ENCODE data around the gene PARVA. TPM values are rescaled to one million over a fixed set of nuclear protein-coding genes. Genes with fewer than 3 reads are reported as not detected.

Gene PARVA
- total RNA-seq, 1 experiment from 2014 or later, result 10.4 TPM

DNA sequence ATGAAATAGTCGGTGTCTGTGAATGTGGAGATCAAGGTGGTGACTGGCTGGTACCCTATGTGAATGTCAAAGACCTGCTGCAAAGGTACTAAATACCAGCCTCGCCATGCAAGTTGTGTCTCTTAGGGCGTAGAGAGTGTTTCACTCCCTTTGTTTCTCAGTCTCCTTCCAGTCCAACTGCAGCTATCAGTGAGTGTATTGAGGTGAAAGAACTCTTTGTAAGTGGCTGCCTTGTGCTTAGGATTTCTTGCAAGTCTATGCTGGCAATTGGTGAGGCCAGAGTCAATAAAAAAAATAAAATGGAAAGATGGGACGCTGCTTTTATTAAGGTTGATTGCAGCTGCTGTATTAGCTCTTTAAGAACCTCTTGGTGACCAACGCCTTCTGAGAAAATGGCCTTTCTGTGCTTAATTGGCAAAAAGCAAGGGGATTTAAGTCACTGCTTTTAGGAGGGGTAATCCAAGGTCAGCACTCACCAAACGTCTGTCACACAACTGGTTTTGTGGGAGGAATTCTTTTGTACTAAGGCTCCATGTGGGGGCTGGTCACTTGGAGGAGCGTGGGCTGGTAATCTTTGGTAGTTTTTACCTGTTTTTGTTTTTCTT lies 95.1 kb downstream of the PARVA start:
- ChIA-PET POLR2A (no interaction called here), CTCF (interaction anchor here (0.6 to 1.0 kb wide), 2 partner anchors 141 to 247 kb away, joined by 5 to 6 read pairs; no protein-coding TSS in a partner anchor)
- Mint-ChIP-seq H3K36me3 (no peaks in the 10 kb centered on the region), H3K4me3 (no peak overlapping the region), H3K4me1 (peaks cover 29% of the 10 kb centered on the region), H3K27me3 (ENCODE audit: low read depth) (no peaks in the 10 kb centered on the region), H3K27ac (no peak overlapping the region), H3K9me3 (no peaks in the 10 kb centered on the region)
- no peak for ATAC-seq
- no peak for TF ChIP-seq FOXJ3 (CRISPR knock-in tag; IDR thresholded peaks at IDR 0.05; ENCODE audit: borderline replicate concordance)
- TF ChIP-seq, protein P1, sequence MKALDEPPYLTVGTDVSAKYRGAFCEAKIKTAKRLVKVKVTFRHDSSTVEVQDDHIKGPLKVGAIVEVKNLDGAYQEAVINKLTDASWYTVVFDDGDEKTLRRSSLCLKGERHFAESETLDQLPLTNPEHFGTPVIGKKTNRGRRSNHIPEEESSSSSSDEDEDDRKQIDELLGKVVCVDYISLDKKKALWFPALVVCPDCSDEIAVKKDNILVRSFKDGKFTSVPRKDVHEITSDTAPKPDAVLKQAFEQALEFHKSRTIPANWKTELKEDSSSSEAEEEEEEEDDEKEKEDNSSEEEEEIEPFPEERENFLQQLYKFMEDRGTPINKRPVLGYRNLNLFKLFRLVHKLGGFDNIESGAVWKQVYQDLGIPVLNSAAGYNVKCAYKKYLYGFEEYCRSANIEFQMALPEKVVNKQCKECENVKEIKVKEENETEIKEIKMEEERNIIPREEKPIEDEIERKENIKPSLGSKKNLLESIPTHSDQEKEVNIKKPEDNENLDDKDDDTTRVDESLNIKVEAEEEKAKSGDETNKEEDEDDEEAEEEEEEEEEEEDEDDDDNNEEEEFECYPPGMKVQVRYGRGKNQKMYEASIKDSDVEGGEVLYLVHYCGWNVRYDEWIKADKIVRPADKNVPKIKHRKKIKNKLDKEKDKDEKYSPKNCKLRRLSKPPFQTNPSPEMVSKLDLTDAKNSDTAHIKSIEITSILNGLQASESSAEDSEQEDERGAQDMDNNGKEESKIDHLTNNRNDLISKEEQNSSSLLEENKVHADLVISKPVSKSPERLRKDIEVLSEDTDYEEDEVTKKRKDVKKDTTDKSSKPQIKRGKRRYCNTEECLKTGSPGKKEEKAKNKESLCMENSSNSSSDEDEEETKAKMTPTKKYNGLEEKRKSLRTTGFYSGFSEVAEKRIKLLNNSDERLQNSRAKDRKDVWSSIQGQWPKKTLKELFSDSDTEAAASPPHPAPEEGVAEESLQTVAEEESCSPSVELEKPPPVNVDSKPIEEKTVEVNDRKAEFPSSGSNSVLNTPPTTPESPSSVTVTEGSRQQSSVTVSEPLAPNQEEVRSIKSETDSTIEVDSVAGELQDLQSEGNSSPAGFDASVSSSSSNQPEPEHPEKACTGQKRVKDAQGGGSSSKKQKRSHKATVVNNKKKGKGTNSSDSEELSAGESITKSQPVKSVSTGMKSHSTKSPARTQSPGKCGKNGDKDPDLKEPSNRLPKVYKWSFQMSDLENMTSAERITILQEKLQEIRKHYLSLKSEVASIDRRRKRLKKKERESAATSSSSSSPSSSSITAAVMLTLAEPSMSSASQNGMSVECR (CRISPR knock-in tag; IDR thresholded peaks at IDR 0.05; ENCODE audit: borderline replicate concordance), result no peak
- TF ChIP-seq, protein P2, sequence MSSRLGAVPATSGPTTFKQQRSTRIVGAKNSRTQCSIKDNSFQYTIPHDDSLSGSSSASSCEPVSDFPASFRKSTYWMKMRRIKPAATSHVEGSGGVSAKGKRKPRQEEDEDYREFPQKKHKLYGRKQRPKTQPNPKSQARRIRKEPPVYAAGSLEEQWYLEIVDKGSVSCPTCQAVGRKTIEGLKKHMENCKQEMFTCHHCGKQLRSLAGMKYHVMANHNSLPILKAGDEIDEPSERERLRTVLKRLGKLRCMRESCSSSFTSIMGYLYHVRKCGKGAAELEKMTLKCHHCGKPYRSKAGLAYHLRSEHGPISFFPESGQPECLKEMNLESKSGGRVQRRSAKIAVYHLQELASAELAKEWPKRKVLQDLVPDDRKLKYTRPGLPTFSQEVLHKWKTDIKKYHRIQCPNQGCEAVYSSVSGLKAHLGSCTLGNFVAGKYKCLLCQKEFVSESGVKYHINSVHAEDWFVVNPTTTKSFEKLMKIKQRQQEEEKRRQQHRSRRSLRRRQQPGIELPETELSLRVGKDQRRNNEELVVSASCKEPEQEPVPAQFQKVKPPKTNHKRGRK (CRISPR knock-in tag; IDR thresholded peaks at IDR 0.05; ENCODE audit: borderline replicate concordance), result no peak
- TF ChIP-seq EMX1 (CRISPR knock-in tag; IDR thresholded peaks at IDR 0.05), result no peak
- no peak for TF ChIP-seq CBFB (CRISPR knock-in tag; IDR thresholded peaks at IDR 0.05; ENCODE audit: low read depth)
- TF ChIP-seq RORB (CRISPR knock-in tag; IDR thresholded peaks at IDR 0.05), result no peak
- TF ChIP-seq NR3C1 (CRISPR knock-in tag; conservative IDR thresholded peaks at IDR 0.05; ENCODE audit: low read depth), result no peak
- no peak for TF ChIP-seq ZNF671 (CRISPR knock-in tag; IDR thresholded peaks at IDR 0.05)
- TF ChIP-seq, protein P3, sequence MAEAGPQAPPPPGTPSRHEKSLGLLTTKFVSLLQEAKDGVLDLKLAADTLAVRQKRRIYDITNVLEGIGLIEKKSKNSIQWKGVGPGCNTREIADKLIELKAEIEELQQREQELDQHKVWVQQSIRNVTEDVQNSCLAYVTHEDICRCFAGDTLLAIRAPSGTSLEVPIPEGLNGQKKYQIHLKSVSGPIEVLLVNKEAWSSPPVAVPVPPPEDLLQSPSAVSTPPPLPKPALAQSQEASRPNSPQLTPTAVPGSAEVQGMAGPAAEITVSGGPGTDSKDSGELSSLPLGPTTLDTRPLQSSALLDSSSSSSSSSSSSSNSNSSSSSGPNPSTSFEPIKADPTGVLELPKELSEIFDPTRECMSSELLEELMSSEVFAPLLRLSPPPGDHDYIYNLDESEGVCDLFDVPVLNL (CRISPR knock-in tag; IDR thresholded peaks at IDR 0.05; ENCODE audit: borderline replicate concordance, low read depth), result no peak
- TF ChIP-seq TP53 (CRISPR knock-in tag; IDR thresholded peaks at IDR 0.05), result no peak
- TF ChIP-seq NFE2L1 (CRISPR knock-in tag; IDR thresholded peaks at IDR 0.05), result no peak
- TF ChIP-seq, protein P4, sequence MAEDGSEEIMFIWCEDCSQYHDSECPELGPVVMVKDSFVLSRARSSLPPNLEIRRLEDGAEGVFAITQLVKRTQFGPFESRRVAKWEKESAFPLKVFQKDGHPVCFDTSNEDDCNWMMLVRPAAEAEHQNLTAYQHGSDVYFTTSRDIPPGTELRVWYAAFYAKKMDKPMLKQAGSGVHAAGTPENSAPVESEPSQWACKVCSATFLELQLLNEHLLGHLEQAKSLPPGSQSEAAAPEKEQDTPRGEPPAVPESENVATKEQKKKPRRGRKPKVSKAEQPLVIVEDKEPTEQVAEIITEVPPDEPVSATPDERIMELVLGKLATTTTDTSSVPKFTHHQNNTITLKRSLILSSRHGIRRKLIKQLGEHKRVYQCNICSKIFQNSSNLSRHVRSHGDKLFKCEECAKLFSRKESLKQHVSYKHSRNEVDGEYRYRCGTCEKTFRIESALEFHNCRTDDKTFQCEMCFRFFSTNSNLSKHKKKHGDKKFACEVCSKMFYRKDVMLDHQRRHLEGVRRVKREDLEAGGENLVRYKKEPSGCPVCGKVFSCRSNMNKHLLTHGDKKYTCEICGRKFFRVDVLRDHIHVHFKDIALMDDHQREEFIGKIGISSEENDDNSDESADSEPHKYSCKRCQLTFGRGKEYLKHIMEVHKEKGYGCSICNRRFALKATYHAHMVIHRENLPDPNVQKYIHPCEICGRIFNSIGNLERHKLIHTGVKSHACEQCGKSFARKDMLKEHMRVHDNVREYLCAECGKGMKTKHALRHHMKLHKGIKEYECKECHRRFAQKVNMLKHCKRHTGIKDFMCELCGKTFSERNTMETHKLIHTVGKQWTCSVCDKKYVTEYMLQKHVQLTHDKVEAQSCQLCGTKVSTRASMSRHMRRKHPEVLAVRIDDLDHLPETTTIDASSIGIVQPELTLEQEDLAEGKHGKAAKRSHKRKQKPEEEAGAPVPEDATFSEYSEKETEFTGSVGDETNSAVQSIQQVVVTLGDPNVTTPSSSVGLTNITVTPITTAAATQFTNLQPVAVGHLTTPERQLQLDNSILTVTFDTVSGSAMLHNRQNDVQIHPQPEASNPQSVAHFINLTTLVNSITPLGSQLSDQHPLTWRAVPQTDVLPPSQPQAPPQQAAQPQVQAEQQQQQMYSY (CRISPR knock-in tag; IDR thresholded peaks at IDR 0.05), result no peak
- no peak for TF ChIP-seq MXD4 (CRISPR knock-in tag; IDR thresholded peaks at IDR 0.05; ENCODE audit: borderline replicate concordance)
- no peak for TF ChIP-seq SOX15 (CRISPR knock-in tag; IDR thresholded peaks at IDR 0.05)
- TF ChIP-seq ZNF232 (CRISPR knock-in tag; IDR thresholded peaks at IDR 0.05), result no peak
- TF ChIP-seq, protein P5, sequence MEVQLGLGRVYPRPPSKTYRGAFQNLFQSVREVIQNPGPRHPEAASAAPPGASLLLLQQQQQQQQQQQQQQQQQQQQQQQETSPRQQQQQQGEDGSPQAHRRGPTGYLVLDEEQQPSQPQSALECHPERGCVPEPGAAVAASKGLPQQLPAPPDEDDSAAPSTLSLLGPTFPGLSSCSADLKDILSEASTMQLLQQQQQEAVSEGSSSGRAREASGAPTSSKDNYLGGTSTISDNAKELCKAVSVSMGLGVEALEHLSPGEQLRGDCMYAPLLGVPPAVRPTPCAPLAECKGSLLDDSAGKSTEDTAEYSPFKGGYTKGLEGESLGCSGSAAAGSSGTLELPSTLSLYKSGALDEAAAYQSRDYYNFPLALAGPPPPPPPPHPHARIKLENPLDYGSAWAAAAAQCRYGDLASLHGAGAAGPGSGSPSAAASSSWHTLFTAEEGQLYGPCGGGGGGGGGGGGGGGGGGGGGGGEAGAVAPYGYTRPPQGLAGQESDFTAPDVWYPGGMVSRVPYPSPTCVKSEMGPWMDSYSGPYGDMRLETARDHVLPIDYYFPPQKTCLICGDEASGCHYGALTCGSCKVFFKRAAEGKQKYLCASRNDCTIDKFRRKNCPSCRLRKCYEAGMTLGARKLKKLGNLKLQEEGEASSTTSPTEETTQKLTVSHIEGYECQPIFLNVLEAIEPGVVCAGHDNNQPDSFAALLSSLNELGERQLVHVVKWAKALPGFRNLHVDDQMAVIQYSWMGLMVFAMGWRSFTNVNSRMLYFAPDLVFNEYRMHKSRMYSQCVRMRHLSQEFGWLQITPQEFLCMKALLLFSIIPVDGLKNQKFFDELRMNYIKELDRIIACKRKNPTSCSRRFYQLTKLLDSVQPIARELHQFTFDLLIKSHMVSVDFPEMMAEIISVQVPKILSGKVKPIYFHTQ (CRISPR knock-in tag; IDR thresholded peaks at IDR 0.05), result no peak
- DNase-seq (ENCODE audit: low spot score), result no peak

All from WTC11 (cell line).